IMR-90 (cell line): ENCODE data around the gene KCNJ10.

Experiments
- CTCF ChIP-seq: conservative IDR thresholded peaks from 2 replicates; pipeline ENCODE4 v1.5.1; 2012; ENCODE audit warnings: mild to moderate bottlenecking, low read depth, low read length, improper control_type of control experiment
- ELK1 ChIP-seq: fragments of 150-350 bp; IDR thresholded peaks from 2 replicates; pipeline ENCODE4 v1.6.1; 2016; ENCODE audit warnings: low read depth, mild to moderate bottlenecking, low read length, moderate library complexity, borderline replicate concordance
- FOS ChIP-seq: fragments of 150-350 bp; IDR thresholded peaks from 2 replicates; pipeline ENCODE4 v1.6.1; 2016; ENCODE audit warnings: low read depth, low read length
- MAZ ChIP-seq: IDR thresholded peaks from 2 replicates; pipeline ENCODE4 v1.6.1; 2012; ENCODE audit warnings: low read depth, mild to moderate bottlenecking, low read length, improper control_type of control experiment, moderate library complexity, borderline replicate concordance
- MXI1 ChIP-seq: IDR thresholded peaks from 2 replicates; pipeline ENCODE4 v1.6.1; 2012; ENCODE audit warnings: low read depth, mild to moderate bottlenecking, low read length, moderate library complexity, borderline replicate concordance
- POLR2A ChIP-seq: IDR thresholded peaks from 2 replicates; pipeline ENCODE4 v1.6.1; 2012; ENCODE audit warnings: mild to moderate bottlenecking, low read depth, low read length
- RAD21 ChIP-seq: IDR thresholded peaks from 2 replicates; pipeline ENCODE4 v1.6.1; 2012; ENCODE audit warnings: low read length, improper control_type of control experiment
- RCOR1 ChIP-seq: IDR thresholded peaks from 2 replicates; pipeline ENCODE4 v1.6.1; 2012; ENCODE audit warnings: mild to moderate bottlenecking, low read length, improper control_type of control experiment; ENCODE audit not compliant: insufficient replicate concordance
- USF2 ChIP-seq: fragments of 150-350 bp; IDR thresholded peaks from 2 replicates; pipeline ENCODE4 v1.6.1; 2017; ENCODE audit warnings: mild to moderate bottlenecking, antibody characterized with exemption, low read length, low read depth

GRCh38 chr1:160081261-160081936 is 11.4 kb upstream of the KCNJ10 start, which contains the start of gene KCNJ9:
- TF ChIP-seq CTCF (no peak), POLR2A (no peak), FOS (no peak), USF2 (no peak), MAZ (no peak), RAD21 (no peak), MXI1 (no peak), RCOR1 (no peak), ELK1 (no peak)
